COR-L47 (cell line): ENCODE data around the gene GALNT11.
"Not testable (repeated sequence)": the region's sequence is repeated elsewhere in the genome, so short reads cannot be mapped to it uniquely, and the experiment has no call there.

Source experiments
- DNase-seq: peaks from one replicate; lab custom pipeline; 2025; lab: John Stamatoyannopoulos, UW

The GALNT11 gene

GRCh38 chr7:152025077-152025936 lies at the start of gene GALNT11:
Gene GALNT11, plus strand, starts transcription at chr7:152025674. Its CDS starts 68,554 bp downstream, at chr7:152094228.
- DNase-seq: peak; percentile 41

- DNase-seq: no peak
Observed at GRCh38 chr7:151978616-151979015, 46.9 kb upstream of the GALNT11 start.

DNA sequence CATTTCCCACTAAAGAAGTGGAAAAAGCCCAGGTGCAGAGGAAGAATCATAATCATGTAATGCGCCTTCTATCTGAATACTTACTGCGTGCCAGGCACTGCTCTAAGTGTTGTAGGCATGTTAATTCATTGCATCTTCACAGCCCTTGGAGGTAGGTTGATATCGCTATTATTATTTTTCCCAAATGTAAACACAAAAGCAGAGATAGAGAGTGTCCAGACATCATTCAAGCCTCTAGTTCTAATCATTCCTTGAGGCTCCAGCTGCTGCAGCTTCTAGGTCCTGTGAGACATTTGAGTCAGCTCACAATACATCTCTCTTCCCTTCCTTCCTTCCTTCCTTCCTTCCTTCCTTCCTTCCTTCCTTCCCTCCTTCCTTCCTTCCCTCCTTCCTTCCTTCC lies 44.3 kb upstream of the GALNT11 start:
- DNase-seq: no peak

DNA sequence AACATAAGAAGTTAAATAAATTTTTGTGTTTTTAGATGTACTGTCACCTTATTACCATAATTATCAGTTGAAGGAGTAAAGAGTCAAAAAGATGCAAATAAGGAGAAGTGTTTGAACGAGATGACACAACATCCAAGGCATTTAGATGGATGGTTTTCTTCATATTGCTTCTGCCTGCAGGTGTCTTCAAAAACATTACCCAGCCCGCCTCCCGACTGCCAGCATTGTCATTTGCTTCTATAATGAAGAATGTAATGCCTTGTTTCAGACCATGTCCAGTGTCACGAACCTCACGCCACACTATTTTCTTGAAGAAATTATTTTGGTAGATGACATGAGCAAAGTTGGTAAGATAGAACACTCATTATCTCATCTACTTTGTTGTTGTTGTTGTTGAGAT lies 42.7 kb upstream of the GALNT11 start:
- DNase-seq: no peak

DNA sequence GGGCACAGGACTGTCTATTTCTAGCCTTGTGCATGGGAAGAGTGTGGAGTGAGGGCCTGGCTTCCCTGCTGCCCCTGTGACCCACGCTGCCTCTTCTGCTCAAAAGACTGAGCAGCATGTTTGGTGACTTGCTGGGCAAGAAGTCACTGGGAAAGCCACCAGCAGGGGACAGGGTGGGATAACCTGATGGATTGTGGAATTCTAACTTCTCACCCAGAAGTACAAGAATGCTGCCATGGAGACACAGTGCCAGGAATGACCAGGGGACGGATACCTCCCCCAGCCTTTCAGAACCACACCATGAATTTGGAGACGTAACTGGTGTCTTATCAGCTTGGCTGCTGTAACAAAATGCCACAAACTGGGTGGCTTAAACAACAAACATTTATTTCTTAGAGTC lies 40.9 kb upstream of the GALNT11 start:
- DNase-seq: no peak

GRCh38 chr7:151987748-151988529 lies 37.5 kb upstream of the GALNT11 start:
- DNase-seq: no peak

- DNase-seq: peak; percentile 46
Observed at GRCh38 chr7:151992375-151992774, 33.1 kb upstream of the GALNT11 start.

DNA sequence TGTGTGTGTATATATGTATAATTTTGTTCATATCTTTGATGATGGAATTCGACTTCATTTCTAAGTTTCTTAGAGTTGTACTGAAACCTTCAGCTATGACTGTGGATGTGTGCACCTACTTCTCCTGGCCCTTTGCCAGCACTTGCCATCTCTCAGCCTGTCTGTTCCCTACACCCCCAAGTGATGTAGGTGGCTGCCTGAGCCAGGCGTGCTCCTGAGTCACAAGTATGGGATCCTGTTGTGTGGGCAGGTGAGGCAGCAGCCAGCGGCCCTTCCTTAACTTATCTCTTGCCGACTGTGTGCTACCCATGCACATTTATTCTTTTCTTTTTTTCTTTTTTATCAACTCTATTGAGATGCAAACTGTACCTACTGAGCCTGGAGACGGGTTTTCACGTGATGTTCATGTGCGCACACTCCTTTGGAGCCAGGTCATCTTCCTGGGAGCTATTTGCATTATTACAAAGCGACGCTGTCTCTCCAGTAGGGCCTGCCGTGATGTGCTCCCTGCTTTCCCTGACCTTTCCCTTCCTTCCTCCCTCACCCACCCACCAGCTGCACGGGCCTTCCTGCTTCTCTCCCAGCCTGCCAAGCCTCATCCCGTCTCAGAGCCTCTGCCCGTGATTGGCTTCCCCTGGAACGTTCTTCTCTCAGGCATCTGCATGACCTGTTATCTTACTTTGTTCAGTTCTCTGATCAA lies 31.3 kb upstream of the GALNT11 start:
- no peak for DNase-seq

DNA sequence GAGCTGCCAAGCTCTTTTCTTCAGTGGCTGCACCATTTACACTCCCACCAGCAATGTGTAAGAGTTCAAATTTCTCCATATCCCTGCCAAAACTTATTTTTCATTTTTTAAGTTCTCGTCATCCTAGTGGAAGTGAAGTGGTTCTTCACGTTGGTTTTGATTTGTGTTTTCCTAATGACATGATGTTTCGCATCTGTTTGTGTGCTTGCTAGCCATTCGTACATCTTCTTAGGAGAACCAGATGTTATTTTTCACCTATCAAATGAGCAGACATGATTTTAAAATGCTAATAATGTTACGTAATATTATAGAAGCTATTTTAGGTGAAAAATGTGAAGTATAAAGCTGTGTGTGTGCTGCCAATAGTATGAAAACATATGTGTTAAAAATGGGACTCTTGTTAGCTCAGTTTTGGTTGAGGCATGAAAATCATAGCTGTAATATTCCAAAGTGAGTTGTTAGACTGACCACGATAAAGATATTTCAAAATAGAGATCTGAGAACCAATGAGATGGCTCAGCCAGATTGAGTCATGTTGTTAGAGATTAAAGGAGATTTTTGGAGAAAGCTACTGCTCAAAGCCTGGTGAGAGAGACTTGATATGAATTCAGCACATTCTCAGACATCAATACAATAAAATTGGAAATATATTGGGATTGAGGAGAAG lies 25.9 kb upstream of the GALNT11 start:
- DNase-seq: no peak

DNA sequence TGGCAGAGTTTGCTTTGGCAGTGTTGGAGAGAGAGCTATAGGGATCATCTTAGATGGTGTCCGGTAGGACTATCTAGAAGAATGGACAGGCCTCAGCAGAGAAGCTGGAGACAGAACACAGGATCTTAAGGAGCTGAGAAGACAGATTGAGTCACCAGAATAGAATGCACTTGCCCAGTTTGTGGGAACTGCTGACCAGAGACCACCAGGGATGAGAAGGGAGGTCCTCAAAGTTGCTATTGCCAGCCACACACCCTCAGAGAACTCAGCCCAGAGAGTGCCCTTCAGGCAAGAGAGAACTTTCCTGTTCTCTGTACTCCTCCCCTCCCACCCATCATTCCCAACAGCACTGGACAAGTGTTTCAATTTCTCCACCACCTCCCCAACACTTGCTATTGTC lies 25.3 kb upstream of the GALNT11 start:
- no peak for DNase-seq

DNA sequence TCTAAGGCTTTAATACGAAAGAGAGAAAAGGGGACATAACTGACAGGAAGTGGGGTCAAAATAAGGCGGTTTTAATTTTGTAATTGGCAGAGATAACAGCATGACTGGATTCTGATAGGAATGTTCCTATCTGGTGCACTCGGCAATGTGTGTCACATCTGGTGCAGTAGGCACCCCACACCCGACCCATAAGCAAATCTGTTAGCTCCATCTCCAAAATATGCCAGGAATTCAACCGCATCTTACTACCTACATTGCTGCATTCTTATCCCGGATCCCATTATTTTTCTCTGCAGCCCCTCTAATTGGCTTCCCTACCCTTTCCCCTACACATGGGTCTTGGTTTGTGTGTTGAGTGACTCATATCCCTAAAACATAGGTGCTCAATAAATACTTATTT lies 19.1 kb upstream of the GALNT11 start:
- DNase-seq: no peak

DNA sequence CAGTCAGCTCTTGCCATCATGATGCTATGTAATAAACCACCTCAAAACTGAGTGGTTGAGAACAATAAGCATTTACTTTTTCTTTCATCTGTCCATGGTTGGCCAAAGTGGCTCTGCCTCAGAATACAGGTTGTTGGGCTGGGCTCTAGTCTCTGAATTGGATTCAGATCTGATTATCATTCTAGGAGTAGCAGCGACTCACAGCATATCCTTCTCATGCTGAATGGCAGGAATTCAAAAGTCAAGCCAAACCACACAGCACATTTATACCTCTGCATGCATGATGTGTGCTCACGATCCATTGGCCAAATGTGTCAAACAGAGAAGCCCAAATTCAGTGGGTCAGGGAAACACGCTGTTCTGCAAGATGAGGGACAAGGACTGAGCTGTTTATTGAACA lies 13.6 kb upstream of the GALNT11 start:
- DNase-seq: no peak

GRCh38 chr7:152013230-152013629 lies 12.2 kb upstream of the GALNT11 start:
- no peak for DNase-seq

DNA sequence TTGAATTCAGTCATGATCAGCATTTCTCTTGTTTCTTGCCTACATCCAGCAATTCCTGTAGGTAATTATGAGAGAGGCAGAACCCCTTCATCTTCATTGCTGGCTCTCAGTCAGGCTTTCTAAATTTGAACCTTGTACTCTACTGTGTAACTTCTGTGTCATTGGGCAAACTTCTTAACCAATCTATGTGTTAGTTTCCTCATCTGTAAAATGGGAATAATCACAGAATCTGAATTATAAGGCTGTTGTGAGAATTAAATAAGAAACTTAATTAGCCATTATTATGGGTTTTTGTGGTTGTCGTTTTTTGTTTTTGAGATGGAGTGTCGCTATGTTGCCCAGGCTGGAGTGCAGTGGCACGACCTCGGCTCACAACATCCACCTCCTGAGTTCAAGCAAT lies 11.5 kb upstream of the GALNT11 start:
- no peak for DNase-seq

DNA sequence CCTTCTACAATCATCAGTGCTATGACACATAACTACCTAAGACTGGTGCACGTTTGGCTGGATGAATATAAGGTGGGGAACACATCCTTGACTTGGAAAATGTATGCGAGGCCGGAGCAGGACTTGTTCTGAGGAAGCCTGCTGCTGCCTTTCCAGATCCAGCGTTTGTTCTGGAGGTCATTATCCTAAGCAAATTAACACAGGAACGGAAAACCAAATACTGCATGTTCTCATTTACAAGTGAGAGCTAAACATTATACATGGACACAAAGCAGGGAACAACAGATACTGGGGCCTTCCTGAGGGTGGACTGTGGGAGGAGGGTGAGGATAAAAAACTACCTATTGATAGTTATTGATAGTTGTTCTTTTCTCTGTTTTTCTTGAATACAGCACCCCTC lies 10.8 kb upstream of the GALNT11 start:
- DNase-seq: no peak

DNA sequence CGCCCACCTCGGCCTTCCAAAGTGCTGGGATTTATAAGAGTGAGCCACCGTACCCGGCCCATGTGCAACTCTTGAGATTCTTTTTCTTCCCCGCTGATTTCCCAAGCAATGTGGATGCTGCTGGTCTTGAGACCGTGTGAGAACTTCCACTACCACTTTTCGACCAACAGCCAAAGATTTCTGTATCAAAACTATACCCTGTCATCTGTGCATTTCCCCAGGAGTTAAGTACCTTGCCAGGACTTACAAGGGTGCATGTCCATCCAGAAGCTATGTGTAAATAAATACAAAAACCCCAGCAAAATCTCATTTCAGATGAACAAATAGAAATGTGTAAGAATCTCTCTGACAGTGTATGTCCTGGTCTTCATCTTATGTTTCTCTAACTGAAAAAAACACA lies 9.9 kb upstream of the GALNT11 start:
- no peak for DNase-seq

DNA sequence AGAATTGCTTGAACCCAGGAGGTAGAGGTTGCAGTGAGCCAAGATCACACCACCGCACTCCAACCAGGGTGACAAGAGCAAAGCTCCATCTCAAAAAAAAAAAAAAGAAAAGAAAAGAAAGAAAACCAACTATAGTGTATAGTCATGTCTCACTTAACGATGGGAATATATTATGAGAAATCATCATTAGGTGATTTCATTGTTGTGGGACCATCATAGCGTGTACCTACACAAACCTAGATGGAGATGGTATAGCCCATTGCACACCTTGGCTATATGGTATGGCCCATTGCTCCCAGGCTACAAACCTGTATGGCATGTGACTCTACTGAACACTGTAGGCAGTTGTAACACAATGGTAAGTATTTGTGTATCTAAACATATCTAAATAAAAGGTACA lies 8.5 kb upstream of the GALNT11 start:
- no peak for DNase-seq

GRCh38 chr7:152017683-152018082 lies 7.8 kb upstream of the GALNT11 start:
- not testable (repeated sequence) for DNase-seq

DNA sequence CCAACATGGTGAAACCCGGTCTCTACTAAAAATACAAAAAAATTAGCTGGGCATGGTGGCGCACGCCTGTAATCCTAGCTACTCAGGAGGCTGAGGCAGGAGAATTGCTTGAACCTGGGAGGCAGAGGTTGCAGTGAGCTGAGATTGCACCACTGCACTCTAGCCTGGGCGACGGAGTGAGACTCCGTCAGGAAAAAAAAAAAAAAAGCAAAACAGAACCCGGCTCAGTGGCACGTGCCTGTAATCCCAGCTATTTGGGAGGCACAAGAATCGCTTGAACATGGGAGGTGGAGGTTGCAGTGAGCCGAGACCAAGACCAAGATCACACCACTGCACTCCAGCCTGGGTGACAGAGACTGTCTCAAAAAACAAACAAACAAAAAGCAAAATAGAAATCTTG lies 3.7 kb upstream of the GALNT11 start:
- not testable (repeated sequence) for DNase-seq

GRCh38 chr7:152025937-152026890 lies 740 bp downstream of the GALNT11 start:
- no peak for DNase-seq
